Chondrocyte (in vitro differentiated cells): ENCODE results near the gene ARPC1A. TPM values are rescaled to one million over a fixed set of nuclear protein-coding genes. Genes with fewer than 3 reads are reported as not detected.

Experiments
- DNase-seq: peaks from one replicate; pipeline ENCODE4 v3.0.0; 2021; ENCODE audit warnings: mixed read lengths, low spot score
- H3K27ac Mint-ChIP-seq: one replicate; pipeline ENCODE4 v1.8.0; 2021; ENCODE audit warnings: mild to moderate bottlenecking, moderate library complexity, mixed read lengths; ENCODE audit not compliant: unreplicated experiment
- H3K27me3 Mint-ChIP-seq: 2 replicates; pipeline ENCODE4 v1.8.0; 2021; ENCODE audit warnings: low read depth, mixed read lengths
- H3K36me3 Mint-ChIP-seq: 2 replicates; pipeline ENCODE4 v1.8.0; 2021; ENCODE audit warnings: low read depth, mixed read lengths
- H3K4me1 Mint-ChIP-seq: 2 replicates; pipeline ENCODE4 v1.8.0; 2021; ENCODE audit warnings: low read depth, mild to moderate bottlenecking, mixed read lengths
- H3K4me3 Mint-ChIP-seq: one replicate; pipeline ENCODE4 v1.8.0; 2021; ENCODE audit warnings: mild to moderate bottlenecking, moderate library complexity, mixed read lengths; ENCODE audit not compliant: unreplicated experiment
- H3K9me3 Mint-ChIP-seq: 2 replicates; pipeline ENCODE4 v1.8.0; 2021; ENCODE audit warnings: low read depth, mixed read lengths
- total RNA-seq: library from RNA; stranded (reverse); gene quantifications from 3 replicates; pipeline ENCODE4 v1.2.1, GENCODE V29; 2021
- TF ChIP-seq, protein P1 (sequence below): fragments of 200-600 bp; sonication (generic); IDR thresholded peaks from 2 replicates; pipeline ENCODE4 v1.5.0; 2021; ENCODE audit warnings: antibody characterized with exemption, mild to moderate bottlenecking, moderate library complexity

Gene ARPC1A
- total RNA-seq, 1 donor from 2014 or later: 104 TPM

DNA sequence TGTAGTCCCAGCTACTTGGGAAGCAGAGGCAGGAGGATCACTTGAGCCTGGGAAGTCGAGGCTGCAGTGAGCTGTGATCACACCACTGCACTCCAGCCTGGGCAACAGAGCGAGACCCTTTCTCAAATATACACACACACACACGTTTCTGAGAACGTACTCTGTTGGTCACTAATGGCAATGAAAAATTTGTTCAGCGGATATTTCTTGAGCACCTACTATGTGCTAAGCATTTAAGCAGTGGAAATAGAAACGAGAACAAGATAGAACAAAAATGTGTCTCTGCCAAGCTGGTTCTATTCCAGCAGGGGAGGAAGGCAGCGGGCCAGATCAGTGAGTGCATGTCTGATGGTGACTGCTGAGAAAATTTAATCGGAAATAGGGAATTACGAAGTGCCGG lies 57.5 kb downstream of the ARPC1A start:
- Mint-ChIP-seq H3K27me3 (no peaks in the 10 kb centered on the region), H3K27ac (peak overlapping the region; percentile 4), H3K4me1 (peaks cover 27% of the 10 kb centered on the region), H3K4me3 (no peak overlapping the region), H3K36me3 (peaks cover 12% of the 10 kb centered on the region), H3K9me3 (no peaks in the 10 kb centered on the region)
- TF ChIP-seq, protein P1, sequence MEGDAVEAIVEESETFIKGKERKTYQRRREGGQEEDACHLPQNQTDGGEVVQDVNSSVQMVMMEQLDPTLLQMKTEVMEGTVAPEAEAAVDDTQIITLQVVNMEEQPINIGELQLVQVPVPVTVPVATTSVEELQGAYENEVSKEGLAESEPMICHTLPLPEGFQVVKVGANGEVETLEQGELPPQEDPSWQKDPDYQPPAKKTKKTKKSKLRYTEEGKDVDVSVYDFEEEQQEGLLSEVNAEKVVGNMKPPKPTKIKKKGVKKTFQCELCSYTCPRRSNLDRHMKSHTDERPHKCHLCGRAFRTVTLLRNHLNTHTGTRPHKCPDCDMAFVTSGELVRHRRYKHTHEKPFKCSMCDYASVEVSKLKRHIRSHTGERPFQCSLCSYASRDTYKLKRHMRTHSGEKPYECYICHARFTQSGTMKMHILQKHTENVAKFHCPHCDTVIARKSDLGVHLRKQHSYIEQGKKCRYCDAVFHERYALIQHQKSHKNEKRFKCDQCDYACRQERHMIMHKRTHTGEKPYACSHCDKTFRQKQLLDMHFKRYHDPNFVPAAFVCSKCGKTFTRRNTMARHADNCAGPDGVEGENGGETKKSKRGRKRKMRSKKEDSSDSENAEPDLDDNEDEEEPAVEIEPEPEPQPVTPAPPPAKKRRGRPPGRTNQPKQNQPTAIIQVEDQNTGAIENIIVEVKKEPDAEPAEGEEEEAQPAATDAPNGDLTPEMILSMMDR: no peak
- DNase-seq: no peak

DNA sequence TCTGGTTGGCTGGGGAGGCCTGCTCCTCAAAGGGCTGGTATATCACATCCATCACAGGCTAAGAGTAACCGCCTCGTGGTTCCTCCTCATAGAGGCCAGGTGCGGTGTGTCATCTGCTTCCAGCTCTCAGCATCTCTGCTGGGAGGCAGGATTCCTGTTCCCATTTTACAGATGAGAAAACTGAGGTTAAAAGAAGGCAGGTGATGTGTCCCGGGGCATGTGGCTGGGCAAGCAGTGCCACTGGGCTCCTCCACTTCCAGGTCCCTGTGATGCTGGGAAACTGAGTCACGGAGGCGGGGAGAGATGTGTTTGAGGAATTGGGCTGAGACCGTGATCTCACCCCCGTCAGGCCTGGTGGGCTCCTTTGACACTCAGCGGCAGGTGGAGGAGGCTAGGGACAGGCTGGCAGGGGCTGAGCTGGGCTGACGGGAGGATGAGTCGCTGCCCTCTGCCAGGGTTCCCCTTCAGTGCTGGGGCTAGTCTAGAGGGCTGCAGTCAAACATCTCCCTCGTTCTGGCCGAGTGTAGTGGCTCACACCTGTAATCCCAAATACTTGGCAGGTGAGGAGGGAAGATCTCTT lies 58.2 kb downstream of the ARPC1A start:
- no peaks in the 10 kb centered on the region for H3K9me3 Mint-ChIP-seq

DNA sequence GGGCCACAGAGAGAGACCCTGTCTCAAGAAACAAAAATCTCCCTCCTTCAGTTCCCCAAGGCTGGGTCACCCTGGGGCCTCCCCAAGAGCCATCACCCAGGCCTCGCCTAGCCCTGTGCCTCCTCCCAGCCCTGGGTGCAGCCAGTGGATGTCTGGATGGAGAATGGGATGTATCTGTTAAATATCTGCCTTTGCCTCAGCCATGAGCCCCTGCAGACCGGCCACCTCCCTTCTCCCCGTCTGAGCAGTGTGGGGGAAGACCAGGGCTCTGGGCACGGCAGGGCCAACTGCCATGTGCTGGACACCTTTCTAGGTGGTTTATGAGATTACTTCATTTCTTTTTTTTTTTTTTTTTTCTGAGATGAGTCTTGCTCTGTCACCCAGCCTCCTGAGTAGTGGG lies 58.8 kb downstream of the ARPC1A start:
- Mint-ChIP-seq H3K27me3 (no peaks in the 10 kb centered on the region), H3K27ac (no peak overlapping the region), H3K36me3 (peaks cover 13% of the 10 kb centered on the region), H3K4me3 (no peak overlapping the region), H3K9me3 (no peaks in the 10 kb centered on the region), H3K4me1 (peaks cover 20% of the 10 kb centered on the region)
- TF ChIP-seq, protein P1: no peak
- no peak for DNase-seq

More for the DNA sequence above, 58.2 kb downstream of the ARPC1A start:
- Mint-ChIP-seq H3K27me3 (no peaks in the 10 kb centered on the region), H3K4me1 (peaks cover 26% of the 10 kb centered on the region), H3K36me3 (peaks cover 16% of the 10 kb centered on the region), H3K4me3 (no peak overlapping the region), H3K27ac (peak overlapping the region; percentile 4)
- TF ChIP-seq, protein P1: no peak
- no peak for DNase-seq

DNA sequence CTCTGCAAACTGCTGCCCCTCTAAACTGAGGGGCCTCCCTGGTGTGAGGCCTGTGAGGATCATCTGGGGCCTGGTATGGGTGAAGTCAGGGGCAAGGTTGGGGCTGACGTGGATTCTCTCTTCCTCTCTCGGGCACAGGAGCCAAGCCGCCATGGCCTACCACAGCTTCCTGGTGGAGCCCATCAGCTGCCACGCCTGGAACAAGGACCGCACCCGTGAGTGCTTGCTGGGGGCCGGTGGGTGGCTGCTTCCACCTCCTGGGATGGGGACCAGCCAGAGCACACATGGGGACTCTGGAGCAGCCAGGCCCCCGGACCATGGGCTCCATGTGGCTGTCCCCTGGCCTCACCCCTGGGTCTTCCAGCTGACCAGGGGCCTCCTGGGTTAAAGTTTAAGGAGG lies 59.9 kb downstream of the ARPC1A start:
- peaks cover 13% of the 10 kb centered on the region for H3K36me3 Mint-ChIP-seq
- DNase-seq: no peak
- no peak overlapping the region for H3K4me3 Mint-ChIP-seq
- H3K27me3 Mint-ChIP-seq: no peaks in the 10 kb centered on the region
- TF ChIP-seq, protein P1: no peak
- H3K4me1 Mint-ChIP-seq: peaks cover 9% of the 10 kb centered on the region
- H3K9me3 Mint-ChIP-seq: no peaks in the 10 kb centered on the region
- H3K27ac Mint-ChIP-seq: no peak overlapping the region

DNA sequence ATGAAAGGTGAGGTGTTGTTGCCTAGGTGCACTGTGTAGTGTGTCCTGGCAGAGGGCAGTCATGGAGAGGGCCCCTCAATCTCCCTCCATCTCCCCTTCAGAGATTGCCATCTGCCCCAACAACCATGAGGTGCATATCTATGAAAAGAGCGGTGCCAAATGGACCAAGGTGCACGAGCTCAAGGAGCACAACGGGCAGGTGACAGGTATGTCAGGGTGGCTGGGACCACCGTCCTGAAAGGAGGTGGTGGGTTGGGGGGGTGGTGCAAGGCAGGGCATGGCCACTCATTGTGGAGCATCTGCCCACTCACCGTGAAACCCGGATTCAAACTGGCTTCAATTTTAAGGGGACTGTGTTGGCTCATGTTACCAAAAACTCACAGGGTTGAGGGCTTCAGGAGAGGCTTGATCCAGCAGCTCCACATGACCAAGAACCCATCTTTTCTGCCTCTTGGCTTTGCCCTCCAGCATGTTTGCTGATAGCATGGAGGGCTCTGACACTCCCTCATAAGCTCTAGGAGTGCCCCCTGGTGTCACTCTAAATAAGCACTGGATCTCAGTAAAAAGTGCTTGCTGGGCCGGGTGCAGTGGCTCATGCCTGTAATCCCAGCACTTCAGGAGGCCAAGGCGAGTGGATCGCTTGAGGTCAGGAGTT lies 61.0 kb downstream of the ARPC1A start:
- Mint-ChIP-seq H3K27ac (no peak overlapping the region), H3K9me3 (no peaks in the 10 kb centered on the region), H3K27me3 (no peaks in the 10 kb centered on the region), H3K4me3 (no peak overlapping the region), H3K36me3 (peaks cover 15% of the 10 kb centered on the region), H3K4me1 (no peaks in the 10 kb centered on the region)
- TF ChIP-seq, protein P1: peak; percentile 63
- no peak for DNase-seq
